Left ventricle myocardium inferior (tissue), 1 donor: ENCODE data around the gene ARHGAP32. TPM values are rescaled to one million over a fixed set of nuclear protein-coding genes. Genes with fewer than 3 reads are reported as not detected.

ENCODE experiments used
- DNase-seq: peaks from one replicate; pipeline ENCODE4 v3.0.0-alpha.2; 2020
- H3K27ac ChIP-seq: fragments of 200-600 bp; replicated peaks from 2 replicates; pipeline ENCODE4 v1.8.0; 2021
- H3K27me3 ChIP-seq: fragments of 200-600 bp; 2 replicates; pipeline ENCODE4 v1.8.0; 2021; ENCODE audit warnings: low read depth
- H3K36me3 ChIP-seq: fragments of 200-600 bp; 2 replicates; pipeline ENCODE4 v1.8.0; 2021
- H3K4me1 ChIP-seq: fragments of 200-600 bp; 2 replicates; pipeline ENCODE4 v1.8.0; 2021
- H3K4me3 ChIP-seq: fragments of 200-600 bp; 2 replicates; pipeline ENCODE4 v1.8.0; 2021; ENCODE audit warnings: mild to moderate bottlenecking, moderate library complexity
- H3K9me3 ChIP-seq: fragments of 200-600 bp; replicated peaks from 2 replicates; pipeline ENCODE4 v1.8.0; 2021
- CTCF ChIP-seq: fragments of 200-600 bp; IDR thresholded peaks from 2 replicates; pipeline ENCODE4 v1.8.0; 2021; ENCODE audit warnings: antibody characterized with exemption, mild to moderate bottlenecking, borderline replicate concordance
- intact Hi-C: fragments of 100-400 bp; cut with micrococcal nuclease; formaldehyde crosslinking; loops from one replicate; pipeline ENCODE4 v1.11.0; 2022
- total RNA-seq: library from RNA; stranded (reverse); fragmentation: NEBNext Ultra II Directional; extraction: Animal tissue kit (Norgen Biotek cat#: 25700); gene quantifications from one replicate; pipeline ENCODE4 v1.2.1, GENCODE V29; 2021
- donor health status: DM: no; HTN: yes; CAD: no; lungs with severe emphysema.

The ARHGAP32 gene
- total RNA-seq, 1 donor from 2014 or later: 5.3 TPM

- DNase-seq: no peak
- Histone ChIP-seq H3K4me3 (no peak overlapping the region), H3K4me1 (no peaks in the 10 kb centered on the region), H3K27ac (no peak overlapping the region), H3K27me3 (no peaks in the 10 kb centered on the region), H3K9me3 (peaks cover 13% of the 10 kb centered on the region), H3K36me3 (no peaks in the 10 kb centered on the region)
- intact Hi-C loops: no loop called here
- no peak for TF ChIP-seq CTCF
Measured at GRCh38 chr11:129204150-129204838, 12.2 kb upstream of the ARHGAP32 start.

GRCh38 chr11:129202646-129203045, 10.5 kb upstream of the ARHGAP32 start:
- intact Hi-C loops: no loop called here
- Histone ChIP-seq H3K27ac (no peak overlapping the region), H3K4me3 (no peak overlapping the region), H3K36me3 (no peaks in the 10 kb centered on the region), H3K9me3 (peaks cover 15% of the 10 kb centered on the region), H3K4me1 (no peaks in the 10 kb centered on the region), H3K27me3 (no peaks in the 10 kb centered on the region)
- TF ChIP-seq CTCF: no peak
- no peak for DNase-seq

- H3K9me3 ChIP-seq: peaks cover 11% of the 10 kb centered on the region
- no peak overlapping the region for H3K4me3 ChIP-seq
- no peaks in the 10 kb centered on the region for H3K4me1 ChIP-seq
- no peak for DNase-seq
- H3K27ac ChIP-seq: no peak overlapping the region
- H3K36me3 ChIP-seq: no peaks in the 10 kb centered on the region
- no peak for TF ChIP-seq CTCF
- H3K27me3 ChIP-seq: no peaks in the 10 kb centered on the region
- intact Hi-C loops: no loop called here
Measured at GRCh38 chr11:129195682-129196081, 3.6 kb upstream of the ARHGAP32 start.

GRCh38 chr11:129191649-129192048, 476 bp downstream of the ARHGAP32 start:
- H3K36me3 ChIP-seq: no peaks in the 10 kb centered on the region
- H3K27ac ChIP-seq: no peak overlapping the region
- no peaks in the 10 kb centered on the region for H3K4me1 ChIP-seq
- no peak for DNase-seq
- H3K27me3 ChIP-seq: no peaks in the 10 kb centered on the region
- H3K9me3 ChIP-seq: peaks cover 7% of the 10 kb centered on the region
- TF ChIP-seq CTCF: no peak
- H3K4me3 ChIP-seq: no peak overlapping the region
- intact Hi-C loops: no loop called here

GRCh38 chr11:129190087-129190486, 2.0 kb downstream of the ARHGAP32 start:
- Histone ChIP-seq H3K27me3 (no peaks in the 10 kb centered on the region), H3K4me3 (no peak overlapping the region), H3K27ac (no peak overlapping the region), H3K4me1 (no peaks in the 10 kb centered on the region), H3K9me3 (peaks cover 14% of the 10 kb centered on the region), H3K36me3 (no peaks in the 10 kb centered on the region)
- no peak for DNase-seq
- intact Hi-C loops: no loop called here
- no peak for TF ChIP-seq CTCF
